ENCODE measurements around the gene LAMP2.
"Not testable (repeated sequence)": the region's sequence is repeated elsewhere in the genome, so short reads cannot be mapped to it uniquely, and the experiment has no call there.

LAMP2 gene

GRCh38 chrX:120468825-120469525, at the start of gene LAMP2:
TSS of gene LAMP2 (minus strand) at chrX:120469296. CDS start at chrX:120469169, 127 bp downstream.
- DNase-seq = peak; percentile 81

DNA sequence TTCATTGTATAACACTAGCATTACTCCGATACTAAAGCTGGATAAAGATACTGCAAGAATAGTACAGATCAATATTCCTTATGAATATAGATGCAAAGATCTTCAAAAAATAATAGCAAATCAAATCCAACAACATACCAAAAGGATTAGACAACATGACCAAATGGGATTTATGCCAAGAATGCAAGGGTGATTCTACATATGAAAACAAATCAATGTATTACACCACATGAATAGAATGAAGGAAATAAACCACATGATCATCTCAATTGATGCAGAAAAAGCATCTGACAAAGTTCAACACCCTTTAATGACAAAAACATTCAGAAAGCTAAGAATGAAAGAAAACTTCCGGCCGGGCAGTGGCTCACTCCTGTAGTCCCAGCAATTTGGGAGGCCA, 48.8 kb upstream of the LAMP2 start:
- no peak for DNase-seq

- DNase-seq = no peak
Measured at GRCh38 chrX:120514236-120514635, 45.1 kb upstream of the LAMP2 start.

DNA sequence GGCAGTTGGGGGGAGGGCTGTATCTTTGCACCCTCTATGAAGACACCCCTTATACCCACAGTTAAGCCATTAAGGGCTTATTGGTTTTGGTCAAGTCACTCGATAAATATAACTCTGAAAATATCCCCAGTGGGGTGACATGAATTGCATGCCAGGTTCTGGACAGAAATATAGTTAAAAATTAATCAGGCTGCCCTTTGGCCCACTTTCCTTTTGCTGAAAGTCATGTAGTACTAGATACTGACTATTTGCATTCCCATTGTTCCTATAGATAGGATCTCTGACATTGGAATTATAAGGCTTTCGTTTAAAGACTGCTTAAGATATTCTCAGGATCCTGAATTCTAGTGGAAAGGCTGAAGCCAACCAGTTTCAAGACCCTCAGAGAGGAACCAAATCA, 43.5 kb upstream of the LAMP2 start:
- DNase-seq = no peak

- DNase-seq = no peak
Measured at GRCh38 chrX:120512222-120512621, 43.1 kb upstream of the LAMP2 start.

DNA sequence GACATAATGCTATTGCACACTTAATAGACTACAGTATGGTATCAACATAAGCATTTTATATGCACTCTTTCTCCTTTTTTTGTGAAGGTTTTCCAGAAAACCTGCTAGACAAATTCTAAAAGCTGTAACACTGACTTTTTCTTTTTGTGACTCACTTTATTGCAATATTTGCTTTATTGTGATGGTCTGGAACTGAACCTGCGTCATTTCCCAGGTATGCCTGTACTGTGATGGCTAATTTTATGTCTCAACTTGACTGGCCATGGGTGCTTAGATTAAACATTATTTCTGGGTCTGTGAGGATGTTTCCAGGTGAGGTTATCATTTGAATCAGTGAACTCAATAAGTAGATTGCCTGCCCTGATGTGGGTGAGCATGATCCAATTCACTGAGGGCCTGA, 35.5 kb upstream of the LAMP2 start:
- no peak for DNase-seq

DNA sequence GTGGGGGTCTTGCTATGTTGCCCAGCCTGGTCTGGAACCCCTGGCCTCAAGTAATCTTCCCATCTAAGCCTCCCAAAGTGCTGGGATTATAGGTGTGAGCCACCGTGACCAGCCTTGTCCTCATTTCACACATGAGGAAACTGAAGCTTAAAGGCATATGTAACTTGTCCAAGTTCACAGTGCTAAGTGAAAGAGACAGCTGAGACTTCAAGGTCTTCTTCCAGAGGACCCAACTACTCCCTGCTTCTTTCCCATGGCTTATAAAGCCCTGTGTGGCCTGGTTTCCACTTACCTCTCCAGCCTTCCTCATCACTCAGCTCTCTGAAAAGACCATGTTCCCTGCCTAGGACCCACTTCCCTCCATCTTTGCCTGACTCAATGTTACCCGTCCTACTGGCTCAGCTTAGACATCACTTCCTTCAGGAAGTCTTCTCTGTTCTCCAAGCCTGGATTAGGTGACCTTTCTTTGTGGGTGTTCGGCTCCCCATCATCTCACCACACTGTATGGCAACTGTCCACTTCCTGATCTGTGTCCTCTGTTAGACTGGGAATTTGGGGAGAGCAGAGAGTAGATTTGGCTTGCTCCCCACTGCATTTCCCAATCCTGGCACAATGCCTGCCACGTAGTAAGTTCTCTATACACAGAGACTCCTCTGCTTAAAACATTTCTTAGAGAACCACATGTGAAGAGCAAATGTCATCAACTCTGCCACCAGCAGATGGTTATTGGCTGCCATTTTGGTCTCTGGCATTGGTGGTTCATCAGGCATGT, 30.4 kb upstream of the LAMP2 start:
- DNase-seq = no peak

- DNase-seq = not testable (repeated sequence)
Measured at GRCh38 chrX:120490119-120490518, 21.0 kb upstream of the LAMP2 start.

DNA sequence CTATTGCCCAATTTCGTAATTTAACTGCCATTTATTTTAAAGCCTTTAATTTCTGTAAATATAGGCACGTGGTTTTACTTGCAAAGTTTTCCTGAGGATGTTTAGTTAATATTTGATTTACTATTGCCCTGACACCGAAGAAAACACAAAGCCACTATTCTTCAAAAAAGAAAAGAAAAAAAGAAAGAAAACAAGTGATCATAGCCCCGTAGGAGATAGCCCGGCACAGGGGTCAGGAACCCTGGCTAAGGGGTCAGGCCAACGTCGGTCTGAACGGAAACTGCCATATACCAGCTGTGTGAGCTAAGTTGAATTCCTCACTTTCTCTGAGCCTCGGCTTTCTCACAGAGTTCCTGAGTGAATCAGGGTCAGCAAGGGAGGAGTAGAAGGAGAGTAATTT, 17.7 kb upstream of the LAMP2 start:
- DNase-seq = no peak

GRCh38 chrX:120485638-120486520, 16.8 kb upstream of the LAMP2 start:
- peak; percentile 56 to 57 for DNase-seq

DNA sequence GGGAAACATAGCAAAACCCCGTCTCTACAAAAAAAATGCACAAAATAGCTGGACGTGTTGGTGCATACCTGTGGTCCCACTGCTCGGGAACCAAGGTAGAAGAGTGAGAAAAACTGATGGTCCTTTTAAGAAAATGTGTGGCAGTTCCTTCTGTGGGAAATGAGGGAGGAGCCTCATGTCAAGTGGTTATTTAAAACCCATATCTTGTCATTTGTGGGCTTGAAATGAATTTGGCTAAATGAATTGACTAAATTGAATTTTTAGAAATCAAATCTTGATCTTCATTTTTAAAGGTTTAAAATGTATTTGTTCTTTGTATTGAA, 16.2 kb upstream of the LAMP2 start:
- no peak for DNase-seq

- DNase-seq = no peak
Measured at GRCh38 chrX:120477453-120477852, 8.4 kb upstream of the LAMP2 start.

GRCh38 chrX:120476714-120477113, 7.6 kb upstream of the LAMP2 start:
- DNase-seq = no peak

- DNase-seq = not testable (repeated sequence)
Measured at GRCh38 chrX:120475447-120475846, 6.4 kb upstream of the LAMP2 start.

DNA sequence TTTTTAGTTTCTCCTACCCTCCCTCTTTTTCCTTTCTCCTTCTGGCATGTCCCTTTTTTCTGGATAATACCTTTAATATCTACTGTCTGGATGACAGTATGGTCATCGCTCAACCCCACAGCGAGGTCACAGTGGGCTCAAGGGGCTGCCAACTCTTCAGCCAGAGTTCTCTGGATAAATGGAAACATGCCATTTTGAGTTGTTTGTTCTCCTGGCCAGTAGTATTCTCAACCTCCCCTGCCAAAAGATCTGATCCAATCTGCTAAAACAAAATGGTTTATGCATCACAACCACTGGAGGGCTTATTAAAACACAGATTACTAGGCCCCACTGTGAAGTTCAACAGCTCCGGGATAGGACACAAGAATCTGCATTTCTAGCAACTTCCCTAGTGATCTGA, 5.0 kb upstream of the LAMP2 start:
- DNase-seq = no peak

DNA sequence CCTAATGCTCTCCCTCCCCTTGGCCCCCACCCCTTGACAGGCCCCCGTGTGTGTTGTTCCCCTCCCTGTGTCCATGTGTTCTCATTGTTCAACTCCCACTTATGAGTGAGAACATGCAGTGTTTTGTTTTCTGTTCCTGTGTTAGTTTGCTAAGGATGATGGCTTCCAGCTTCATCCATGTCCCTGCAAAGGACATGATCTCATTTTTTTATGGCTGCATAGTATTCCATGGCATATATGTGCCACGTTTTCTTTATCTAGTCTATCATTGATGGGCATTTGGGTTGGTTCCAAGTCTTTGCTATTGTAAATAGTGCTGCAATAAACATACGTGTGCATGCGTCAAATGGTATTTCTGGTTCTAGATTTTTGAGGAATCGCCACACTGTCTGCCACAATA, 561 bp upstream of the LAMP2 start:
- not testable (repeated sequence) for DNase-seq

DNA sequence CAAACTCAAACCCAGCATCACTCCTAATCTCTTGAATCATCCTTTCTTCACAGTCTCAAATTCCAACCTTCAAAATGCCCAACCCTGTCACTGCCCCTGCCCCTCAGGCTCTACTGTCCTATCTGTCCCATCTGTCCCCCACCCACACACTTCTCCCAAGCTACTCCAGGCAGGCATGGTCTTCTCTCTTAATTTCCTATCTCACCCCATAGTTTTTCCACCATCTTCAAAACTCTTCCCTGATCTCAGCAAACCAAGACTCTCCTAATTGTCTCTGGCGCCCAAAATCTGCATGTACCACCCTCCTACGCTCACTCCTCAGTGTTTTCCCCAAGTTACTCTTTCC, 644 bp downstream of the LAMP2 start:
- no peak for DNase-seq

DNA sequence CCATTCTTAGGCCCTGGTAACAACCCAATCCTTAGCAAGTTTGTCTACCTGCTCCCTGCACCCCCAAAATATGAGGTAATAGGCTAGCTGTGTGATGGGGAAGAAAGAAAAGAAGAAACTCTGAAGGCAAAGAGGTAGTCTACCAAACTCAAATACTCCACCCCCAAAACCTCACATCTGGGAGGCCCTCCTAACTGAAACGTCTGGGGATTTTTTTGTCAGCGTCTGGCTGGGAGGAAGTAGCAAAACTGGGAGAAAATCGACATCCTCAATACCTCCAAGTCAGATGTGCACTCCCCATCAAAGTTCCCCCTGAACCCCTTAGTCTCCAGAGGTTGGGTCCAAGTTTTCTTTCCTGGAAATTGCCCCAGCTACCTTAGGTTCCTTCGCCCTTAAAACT, 1.0 kb downstream of the LAMP2 start:
- DNase-seq = no peak

GRCh38 chrX:120464411-120464810, 4.7 kb downstream of the LAMP2 start:
- DNase-seq = no peak

DNA sequence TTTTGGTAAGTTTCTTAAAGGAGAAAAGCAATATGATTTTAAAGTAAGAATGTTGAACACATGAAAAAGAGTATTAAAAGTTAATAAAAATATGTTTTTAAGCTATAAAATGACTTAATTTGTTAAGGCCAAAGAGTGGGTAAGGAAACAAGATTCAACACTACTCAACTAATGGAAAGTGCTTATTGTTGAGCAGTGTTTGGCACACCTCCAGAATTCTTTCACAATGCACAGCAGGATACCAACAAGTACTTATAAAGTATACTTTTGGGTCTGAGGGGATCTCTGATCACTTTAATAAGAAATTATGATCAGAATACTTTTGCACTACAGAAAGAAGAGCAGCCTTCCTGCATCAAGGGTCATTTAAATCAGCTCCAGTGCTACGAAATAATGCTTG, 5.9 kb downstream of the LAMP2 start:
- DNase-seq = no peak

- DNase-seq = no peak
Measured at GRCh38 chrX:120462370-120462769, 6.7 kb downstream of the LAMP2 start.

GRCh38 chrX:120459309-120459708, 9.8 kb downstream of the LAMP2 start:
- DNase-seq = no peak

- no peak for DNase-seq
Measured at GRCh38 chrX:120457766-120458180, 11.3 kb downstream of the LAMP2 start.

DNA sequence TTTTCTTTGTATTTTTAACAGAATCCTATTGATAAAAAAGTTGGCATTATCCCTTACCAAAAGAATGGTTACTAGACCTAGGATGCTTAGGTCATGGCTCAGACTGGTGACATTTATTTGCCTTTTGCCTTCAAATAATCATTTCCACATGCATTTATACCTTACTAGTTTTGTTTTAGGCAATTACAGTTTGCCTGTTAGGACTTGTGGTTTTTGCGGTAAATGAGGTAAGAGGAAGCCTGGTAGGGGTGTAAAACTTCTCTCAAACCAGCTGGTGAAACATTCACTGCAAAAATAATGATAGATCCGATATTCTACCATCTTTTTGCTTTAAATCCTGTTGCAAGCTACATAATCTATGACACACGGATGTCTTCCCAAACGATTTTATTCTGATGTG, 12.1 kb downstream of the LAMP2 start:
- DNase-seq = no peak
